Measurements from ENCODE around the gene CRYGS.

DNA sequence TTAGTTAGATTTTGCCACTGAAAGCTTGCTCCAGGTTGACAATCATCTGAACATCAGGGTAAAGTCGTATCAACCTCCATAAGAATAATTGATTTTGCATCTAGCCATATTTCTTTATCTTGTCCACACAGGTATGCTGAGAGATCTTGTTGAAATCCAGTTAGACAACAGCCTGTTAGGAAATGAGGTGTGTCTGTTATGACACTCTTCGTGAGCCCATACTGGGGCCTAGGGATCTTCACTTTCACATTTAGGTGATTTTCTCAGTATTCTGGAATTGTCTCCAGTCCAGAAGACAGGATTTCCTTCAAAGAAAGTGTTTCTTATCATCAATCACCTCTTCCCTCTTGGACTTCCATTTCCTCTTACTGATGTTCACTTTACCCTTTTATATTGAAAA is 44.5 kb upstream of the CRYGS start:
- TF ChIP-seq TAF1 (IDR thresholded peaks at IDR 0.05; ENCODE audit: low read depth, low read length) (no peak), SPI1 (IDR thresholded peaks at IDR 0.05; ENCODE audit: low read depth, low read length) (no peak), POLR2A (IDR thresholded peaks at IDR 0.05; ENCODE audit: low read depth, low read length) (no peak)

Data from GM12891 (cell line).